ENCODE data around the gene INF2. TPM values are rescaled to one million over a fixed set of nuclear protein-coding genes. Genes with fewer than 3 reads are reported as not detected.

The INF2 gene
- total and polyA plus RNA-seq, 2 donors (not counting 3 experiments of a cell fraction or from before 2014, with no cell fraction given) = 55.3 to 124 TPM

DNA sequence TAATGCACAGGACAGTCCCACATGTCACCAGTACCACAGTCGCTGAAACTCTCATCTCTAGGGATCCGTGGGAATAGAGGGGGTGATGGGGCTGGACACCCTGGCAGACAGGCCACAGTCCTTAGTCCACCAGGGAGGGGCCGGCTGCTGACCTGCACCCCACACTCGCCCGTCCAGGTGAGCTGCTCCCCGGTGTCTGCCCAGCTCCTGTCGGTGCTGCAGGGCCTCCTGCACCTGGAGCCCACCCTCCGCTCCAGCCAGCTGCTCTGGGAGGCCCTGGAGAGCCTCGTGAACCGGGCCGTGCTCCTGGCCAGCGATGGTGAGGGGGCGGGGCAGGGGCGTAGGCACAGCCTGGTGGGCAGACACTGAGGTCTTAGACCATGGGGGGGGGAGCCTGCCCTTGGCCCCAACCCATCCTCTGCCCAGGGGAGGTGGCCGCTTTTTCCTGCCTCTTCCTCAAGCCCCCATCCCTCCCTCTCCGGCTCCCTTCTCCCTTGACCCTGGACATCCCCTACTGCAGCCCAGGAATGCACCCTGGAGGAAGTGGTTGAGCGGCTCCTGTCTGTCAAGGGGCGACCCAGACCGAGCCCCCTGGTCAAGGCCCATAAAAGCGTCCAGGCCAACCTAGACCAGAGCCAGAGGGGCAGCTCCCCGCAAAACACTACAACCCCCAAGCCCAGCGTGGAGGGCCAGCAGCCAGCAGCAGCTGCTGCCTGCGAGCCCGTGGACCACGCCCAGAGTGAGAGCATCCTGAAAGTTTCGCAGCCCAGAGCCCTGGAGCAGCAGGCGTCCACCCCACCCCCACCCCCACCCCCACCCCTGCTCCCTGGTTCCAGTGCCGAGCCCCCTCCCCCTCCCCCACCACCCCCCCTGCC lies 17.6 kb downstream of the INF2 start:
- no TSS peak for BruUV-seq (replicated peaks)
- DNase-seq (ENCODE audit: low read depth, low spot score) (no peak), FAIRE-seq (no peak)
- H3K9ac ChIP-seq (replicated peaks; ENCODE audit: extremely low read depth, insufficient read depth, low read length) = no peak overlapping the region
- no peaks in the 10 kb centered on the region for H3K27me3 ChIP-seq (ENCODE audit: control insufficient read depth in 2 of 2, insufficient read depth in 2 of 2, low read length in 2 of 2)
- no peaks in the 10 kb centered on the region for H4K20me1 ChIP-seq (replicated peaks; ENCODE audit: control insufficient read depth, extremely low read depth, insufficient read depth, low read length)
- no peaks in the 10 kb centered on the region for H3K79me2 ChIP-seq (ENCODE audit: control insufficient read depth, insufficient read depth, low read length)
- no peak overlapping the region for H3K4me2 ChIP-seq (ENCODE audit: insufficient read depth, low read length)
- ChIA-PET POLR2A (no interaction called here), CTCF (interaction anchor here (0.7 to 2.2 kb wide), 4 partner anchors 27 to 59 kb away, joined by 3 to 5 read pairs (median 4); no protein-coding TSS in a partner anchor)
- H3K4me3 ChIP-seq (replicated peaks in 1 of 3; ENCODE audit: insufficient read depth in 1 of 3, low read depth in 1 of 3, low read length in 3 of 3) = no peak overlapping the region
- H2AFZ ChIP-seq (ENCODE audit: low read depth, low read length) = no peak overlapping the region
- no peaks in the 10 kb centered on the region for H3K9me3 ChIP-seq (replicated peaks; ENCODE audit: control insufficient read depth, insufficient read depth, low read length)
- no peak for TF ChIP-seq POLR2A (IDR thresholded peaks at IDR 0.05; ENCODE audit: low read depth, low read length)
- TF ChIP-seq, protein P1, sequence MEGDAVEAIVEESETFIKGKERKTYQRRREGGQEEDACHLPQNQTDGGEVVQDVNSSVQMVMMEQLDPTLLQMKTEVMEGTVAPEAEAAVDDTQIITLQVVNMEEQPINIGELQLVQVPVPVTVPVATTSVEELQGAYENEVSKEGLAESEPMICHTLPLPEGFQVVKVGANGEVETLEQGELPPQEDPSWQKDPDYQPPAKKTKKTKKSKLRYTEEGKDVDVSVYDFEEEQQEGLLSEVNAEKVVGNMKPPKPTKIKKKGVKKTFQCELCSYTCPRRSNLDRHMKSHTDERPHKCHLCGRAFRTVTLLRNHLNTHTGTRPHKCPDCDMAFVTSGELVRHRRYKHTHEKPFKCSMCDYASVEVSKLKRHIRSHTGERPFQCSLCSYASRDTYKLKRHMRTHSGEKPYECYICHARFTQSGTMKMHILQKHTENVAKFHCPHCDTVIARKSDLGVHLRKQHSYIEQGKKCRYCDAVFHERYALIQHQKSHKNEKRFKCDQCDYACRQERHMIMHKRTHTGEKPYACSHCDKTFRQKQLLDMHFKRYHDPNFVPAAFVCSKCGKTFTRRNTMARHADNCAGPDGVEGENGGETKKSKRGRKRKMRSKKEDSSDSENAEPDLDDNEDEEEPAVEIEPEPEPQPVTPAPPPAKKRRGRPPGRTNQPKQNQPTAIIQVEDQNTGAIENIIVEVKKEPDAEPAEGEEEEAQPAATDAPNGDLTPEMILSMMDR (IDR thresholded peaks at IDR 0.05; ENCODE audit: extremely low read depth in 1 of 2, insufficient read depth in 1 of 2, low read depth in 1 of 2, low read length in 2 of 2) = no peak
- TF ChIP-seq EZH2 (IDR thresholded peaks at IDR 0.05; ENCODE audit: borderline replicate concordance, low read depth, low read length, severe bottlenecking) = no peak
- no peak for TF ChIP-seq FOS (IDR thresholded peaks at IDR 0.05; ENCODE audit: borderline replicate concordance, insufficient read depth, low read length)
- TF ChIP-seq MYC (IDR thresholded peaks at IDR 0.05; ENCODE audit: low read depth, low read length) = no peak
- TF ChIP-seq, protein P2, sequence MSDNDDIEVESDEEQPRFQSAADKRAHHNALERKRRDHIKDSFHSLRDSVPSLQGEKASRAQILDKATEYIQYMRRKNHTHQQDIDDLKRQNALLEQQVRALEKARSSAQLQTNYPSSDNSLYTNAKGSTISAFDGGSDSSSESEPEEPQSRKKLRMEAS (IDR thresholded peaks at IDR 0.05; ENCODE audit: insufficient read depth, insufficient read length) = no peak
- TF ChIP-seq JUN (IDR thresholded peaks at IDR 0.05; ENCODE audit: borderline replicate concordance, insufficient read depth, insufficient read length, low read depth) = no peak
- no peak for TF ChIP-seq POLR2AphosphoS5 (IDR thresholded peaks at IDR 0.05; ENCODE audit: insufficient read depth, low read depth, low read length)
- no peak for TF ChIP-seq GATA2 (IDR thresholded peaks at IDR 0.05; ENCODE audit: insufficient read depth, insufficient read length, low read depth, low read length)
- intact Hi-C loops (cut with micrococcal nuclease) = no loop called here
- dilution Hi-C loops (cut with MboI; ENCODE audit: extremely low pct_ligation_motif_present, low sequenced_read_pairs) = no loop called here
- H3K27ac ChIP-seq (ENCODE audit: insufficient read depth, low read depth, low read length) = no peak overlapping the region
- peaks cover 8 to 28% of the 10 kb centered on the region in 2 experiments for H3K36me3 ChIP-seq (ENCODE audit: control insufficient read depth in 2 of 2, extremely low read depth in 1 of 2, insufficient read depth in 2 of 2, low read length in 2 of 2)
- H3K9me1 ChIP-seq (replicated peaks; ENCODE audit: control insufficient read depth, extremely low read depth, insufficient read depth, low read length) = no peaks in the 10 kb centered on the region
- no peaks in the 10 kb centered on the region for H3K4me1 ChIP-seq (ENCODE audit: control insufficient read depth, extremely low read depth, insufficient read depth, low read length)

Data from endothelial cell of umbilical vein (primary cell).